ENCODE results near the gene CD3E. TPM values are rescaled to one million over a fixed set of nuclear protein-coding genes. Genes with fewer than 3 reads are reported as not detected.

Gene CD3E
- total and polyA plus RNA-seq, 9 of the 15 experiments (the other 6 are each of a cell fraction or from before 2014, with no cell fraction given) = 0.07 to 0.62 (median 0.19) TPM; not detected in 5

- Histone ChIP-seq H3K4me3 (no peak overlapping the region), H4K20me1 (replicated peaks; ENCODE audit: control insufficient read depth, insufficient read depth, low read length) (no peaks in the 10 kb centered on the region), H3K27me3 (ENCODE audit: control insufficient read depth in 2 of 2, insufficient read depth in 2 of 2, low read length in 2 of 2) (no peaks in the 10 kb centered on the region), H3K4me2 (ENCODE audit: insufficient read depth, low read length) (no peak overlapping the region), H3K9ac (ENCODE audit: insufficient read depth in 1 of 2, low read depth in 2 of 2, low read length in 2 of 2) (no peak overlapping the region), H3K36me3 (ENCODE audit: control insufficient read depth, insufficient read depth, low read length) (peaks cover 9% of the 10 kb centered on the region; the same call in 2 of the 3 replicates), H3K9me3 (replicated peaks; ENCODE audit: control insufficient read depth, insufficient read depth, low read depth, low read length) (peaks cover 5% of the 10 kb centered on the region; the same call in 1 of the 2 replicates), H3K79me2 (ENCODE audit: control insufficient read depth, insufficient read depth, low read length) (peaks cover 35% of the 10 kb centered on the region), H3K27ac (ENCODE audit: extremely low read depth, low read depth, low read length) (no peak overlapping the region), H2AFZ (ENCODE audit: low read depth, low read length) (no peak overlapping the region; the same call in 1 of the 2 replicates), H3K9me1 (ENCODE audit: control insufficient read depth, insufficient read depth, low read length) (no peaks in the 10 kb centered on the region), H3K4me1 (replicated peaks in 1 of 2; ENCODE audit: control insufficient read depth in 2 of 2, insufficient read depth in 2 of 2, low read length in 2 of 2) (peaks cover 4 to 5% of the 10 kb centered on the region in 2 experiments; a peak in 2 of 5 replicates)
- ChIA-PET POLR2A (no interaction called here), CTCF (ENCODE audit: low intra/inter-chr PET ratio) (no interaction called here)
- BruUV-seq (replicated peaks) = no TSS peak
- FAIRE-seq (no peak), DNase-seq (ENCODE audit: extremely low read depth in 1 of 4, low spot score in 3 of 4) (no peak), ATAC-seq (no peak)
- no peak for TF ChIP-seq ARID4B (CRISPR knock-in tag; IDR thresholded peaks at IDR 0.05)
- TF ChIP-seq KAT2B (IDR thresholded peaks at IDR 0.05; ENCODE audit: low read depth, low read length) = no peak
- no peak for TF ChIP-seq ZNF347 (CRISPR knock-in tag; IDR thresholded peaks at IDR 0.05; ENCODE audit: low read depth)
- intact Hi-C loops (cut with micrococcal nuclease) (no loop called here), in situ Hi-C loops (cut with MboI) (no loop called here)
- WGBS (ENCODE audit: insufficient coverage, low coverage, missing lambda C conversion rate) = 76% methylated on average over 3 of the region's 3 CpGs
Measured at GRCh38 chr11:118358071-118358470, 53.5 kb downstream of the CD3E start.

Measured in K562 (cell line).